Mesodermal cell (in vitro differentiated cells): ENCODE data around the gene IQSEC2.

Experiments
- H3K27ac ChIP-seq: 2 replicates; pipeline ENCODE4 v1.7.0; 2013; ENCODE audit warnings: mild to moderate bottlenecking, low read depth, low read length, moderate library complexity; ENCODE audit not compliant: severe bottlenecking
- H3K36me3 ChIP-seq: 2 replicates; pipeline ENCODE4 v1.7.1; 2013; ENCODE audit warnings: mild to moderate bottlenecking, low read length, moderate library complexity; ENCODE audit not compliant: control insufficient read depth, insufficient read depth
- H3K4me1 ChIP-seq: one replicate; pipeline ENCODE4 v1.7.1; 2013; ENCODE audit warnings: mild to moderate bottlenecking, low read length; ENCODE audit not compliant: insufficient read depth, control insufficient read depth, poor library complexity, severe bottlenecking
- H3K4me3 ChIP-seq: 2 replicates; pipeline ENCODE4 v1.7.0; 2013; ENCODE audit warnings: low read length, control low read depth, mild to moderate bottlenecking; ENCODE audit not compliant: insufficient read depth, poor library complexity, severe bottlenecking; ENCODE audit errors: extremely low read depth
- H3K9me3 ChIP-seq: 2 replicates; pipeline ENCODE4 v1.7.1; 2013; ENCODE audit warnings: mild to moderate bottlenecking, low read length, moderate library complexity; ENCODE audit not compliant: control insufficient read depth
- WGBS, 2 experiments: methylation state at CpG; one replicate each; pipeline ENCODE4 v1.1.5; 2013; ENCODE audit warnings: missing lambda C conversion rate in 2 of 2; ENCODE audit not compliant: insufficient coverage in 2 of 2; 5-methylcytosine and 5-hydroxymethylcytosine counted together

IQSEC2 gene

DNA sequence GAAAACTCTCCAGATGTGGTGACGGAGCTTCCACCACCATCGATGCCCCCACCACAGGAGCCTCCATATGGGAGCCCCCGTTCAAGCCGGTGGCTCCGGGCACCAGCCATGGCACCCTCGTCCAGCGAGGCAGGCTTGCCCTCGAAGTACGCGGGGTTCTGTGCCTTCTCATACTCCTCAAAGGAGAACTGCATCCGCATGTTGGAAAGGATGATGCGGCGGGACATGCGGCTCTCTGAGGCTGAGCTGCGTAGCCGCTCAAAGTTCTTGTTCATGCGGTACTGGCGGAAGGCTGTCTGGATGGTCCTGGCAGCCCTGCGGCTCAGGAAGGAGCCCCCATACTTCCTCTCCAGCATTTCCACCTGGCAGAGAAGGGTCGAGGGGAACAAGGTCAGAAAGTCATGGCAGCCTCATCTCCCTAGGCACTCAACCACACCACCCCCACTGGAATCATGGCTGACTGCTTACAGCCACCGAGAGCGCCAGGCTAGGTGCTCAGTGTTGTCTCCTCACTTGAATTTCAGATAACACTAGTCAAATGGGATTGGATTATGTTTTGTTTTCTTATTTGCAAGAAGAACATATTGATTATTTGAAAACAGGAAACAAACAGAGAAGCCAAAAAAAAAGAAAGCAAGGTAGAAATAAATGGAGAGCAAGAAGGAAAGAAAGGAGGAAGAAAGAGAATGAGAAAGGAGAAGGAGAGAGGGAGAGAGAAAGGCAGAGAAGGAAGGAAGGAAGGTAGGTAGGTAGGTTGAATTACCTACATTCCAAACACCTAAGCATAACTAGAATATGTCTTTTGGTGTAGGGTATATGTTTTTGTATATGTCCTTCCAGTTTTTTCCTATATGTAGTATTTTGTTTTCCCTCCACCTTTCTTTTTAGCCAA lies 26.6 kb downstream of the IQSEC2 start:
- no peaks in the 10 kb centered on the region for H3K9me3 ChIP-seq
- H3K4me1 ChIP-seq: no peaks in the 10 kb centered on the region
- no peak overlapping the region for H3K4me3 ChIP-seq
- H3K27ac ChIP-seq: no peak overlapping the region
- WGBS, 2 experiments: 96% methylated on average over 15 of the region's 22 CpGs; no CpG with 5 or more reads in 1 of the 2 experiments
- no peaks in the 10 kb centered on the region for H3K36me3 ChIP-seq

- Histone ChIP-seq H3K9me3 (no peaks in the 10 kb centered on the region), H3K4me1 (no peaks in the 10 kb centered on the region), H3K36me3 (no peaks in the 10 kb centered on the region), H3K4me3 (no peak overlapping the region), H3K27ac (no peak overlapping the region)
- WGBS, 2 experiments: 86 to 100% methylated on average over 1 of the region's 3 CpGs
These were observed 27.9 kb downstream of the IQSEC2 start for GRCh38 chrX:53253293-53254020.

DNA sequence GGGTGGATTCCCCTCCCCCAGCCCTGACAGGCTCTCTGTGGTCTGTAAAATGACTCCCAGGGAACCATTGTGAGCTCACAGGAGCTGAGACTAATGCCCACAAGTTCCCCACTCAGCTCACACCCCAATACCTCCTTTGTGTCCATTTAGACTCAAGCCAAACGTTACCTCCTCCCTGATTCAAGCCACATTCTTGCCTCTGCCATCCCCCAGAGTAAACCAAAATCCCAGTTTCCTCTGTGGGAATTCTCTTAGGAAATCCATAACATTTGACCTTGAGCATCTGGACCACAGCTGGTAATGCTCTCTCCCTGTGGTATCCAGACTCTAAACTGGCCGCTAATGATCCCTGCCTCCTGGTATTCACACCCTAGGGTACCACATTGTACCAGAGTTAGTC lies 30.1 kb downstream of the IQSEC2 start:
- 71% methylated on average over 1 of the region's 2 CpGs; no CpG with 5 or more reads in 1 of the 2 experiments for WGBS, 2 experiments
- no peak overlapping the region for H3K27ac ChIP-seq
- H3K36me3 ChIP-seq: no peaks in the 10 kb centered on the region
- no peaks in the 10 kb centered on the region for H3K4me1 ChIP-seq
- H3K4me3 ChIP-seq: no peak overlapping the region
- H3K9me3 ChIP-seq: no peaks in the 10 kb centered on the region

DNA sequence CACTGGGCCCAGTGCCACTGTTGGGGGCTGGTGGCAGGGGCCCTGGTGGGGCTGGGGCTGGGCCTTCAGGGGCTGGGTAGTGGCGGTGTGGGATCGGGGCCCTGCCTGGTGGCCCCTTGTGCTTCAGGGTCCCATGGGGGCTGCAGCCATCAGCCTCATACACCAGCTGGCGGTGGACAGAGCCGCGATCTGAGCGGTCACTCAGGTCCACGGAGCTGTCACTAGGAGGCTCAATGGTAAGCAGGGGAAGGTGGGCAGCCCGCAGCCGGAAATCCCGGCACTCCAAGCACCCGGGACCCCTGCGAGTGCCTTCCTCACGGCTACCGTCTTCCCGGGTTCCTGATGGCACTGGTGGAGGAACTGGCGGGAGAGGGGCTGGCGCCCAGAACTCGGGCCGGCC lies 30.8 kb downstream of the IQSEC2 start:
- no peaks in the 10 kb centered on the region for H3K9me3 ChIP-seq
- WGBS, 2 experiments: 98% methylated on average over 7 of the region's 19 CpGs; no CpG with 5 or more reads in 1 of the 2 experiments
- H3K4me3 ChIP-seq: no peak overlapping the region
- H3K36me3 ChIP-seq: no peaks in the 10 kb centered on the region
- no peaks in the 10 kb centered on the region for H3K4me1 ChIP-seq
- no peak overlapping the region for H3K27ac ChIP-seq

GRCh38 chrX:53249408-53250042 lies 31.9 kb downstream of the IQSEC2 start:
- Histone ChIP-seq H3K36me3 (no peaks in the 10 kb centered on the region), H3K4me3 (no peak overlapping the region), H3K9me3 (no peaks in the 10 kb centered on the region), H3K4me1 (no peaks in the 10 kb centered on the region), H3K27ac (no peak overlapping the region)
- WGBS, 2 experiments: no CpG with 5 or more reads among the region's 1 CpG

- H3K4me1 ChIP-seq: no peaks in the 10 kb centered on the region
- H3K9me3 ChIP-seq: no peaks in the 10 kb centered on the region
- no peak overlapping the region for H3K4me3 ChIP-seq
- no peak overlapping the region for H3K27ac ChIP-seq
- WGBS, 2 experiments: 93 to 95% methylated on average over 4 to 7 of the region's 10 CpGs
- H3K36me3 ChIP-seq: no peaks in the 10 kb centered on the region
These were observed 33.5 kb downstream of the IQSEC2 start for GRCh38 chrX:53247928-53248327.

DNA sequence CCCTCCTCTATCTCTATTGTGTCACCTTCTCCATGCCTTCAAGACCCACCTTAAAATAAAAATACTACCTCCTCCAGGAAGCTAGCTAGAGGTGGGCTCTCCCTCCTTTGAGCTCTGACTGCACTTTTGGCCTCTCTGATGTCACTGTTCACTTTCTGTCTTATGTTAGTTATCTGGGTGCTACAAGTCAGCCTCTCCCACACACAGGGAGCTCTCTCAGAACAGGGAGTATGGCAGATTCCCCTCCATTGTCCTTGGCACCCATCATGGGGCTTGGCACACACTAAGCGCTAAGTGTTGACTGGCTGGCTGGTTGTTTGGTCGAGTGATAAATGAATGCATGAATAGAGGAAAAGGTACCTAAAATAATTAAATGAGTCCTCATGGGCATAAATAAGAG lies 35.2 kb downstream of the IQSEC2 start:
- no peaks in the 10 kb centered on the region for H3K36me3 ChIP-seq
- no peak overlapping the region for H3K27ac ChIP-seq
- no peak overlapping the region for H3K4me3 ChIP-seq
- no peaks in the 10 kb centered on the region for H3K4me1 ChIP-seq
- WGBS, 2 experiments: 100% methylated on average over 1 of the region's 2 CpGs; no CpG with 5 or more reads in 1 of the 2 experiments
- no peaks in the 10 kb centered on the region for H3K9me3 ChIP-seq

DNA sequence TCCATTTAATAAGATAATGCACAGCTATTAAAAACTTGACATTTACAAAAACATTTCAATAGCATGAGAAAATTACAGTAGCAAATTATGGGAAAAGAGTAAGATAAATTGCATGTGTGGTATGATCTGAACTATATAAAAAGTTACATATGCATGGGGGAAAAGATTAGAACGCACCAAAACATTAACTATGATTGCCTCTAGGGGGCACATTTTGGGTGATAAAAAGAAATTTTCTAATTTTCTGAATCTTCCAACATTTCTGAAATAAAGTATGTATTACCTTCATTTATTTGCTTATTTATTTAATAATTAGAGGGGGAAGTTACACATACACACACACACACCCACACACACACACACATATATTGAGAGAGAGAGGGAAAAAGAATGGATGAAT lies 36.8 kb downstream of the IQSEC2 start:
- H3K9me3 ChIP-seq: no peaks in the 10 kb centered on the region
- H3K36me3 ChIP-seq: no peaks in the 10 kb centered on the region
- WGBS, 2 experiments: no CpG with 5 or more reads among the region's 1 CpG
- no peaks in the 10 kb centered on the region for H3K4me1 ChIP-seq
- no peak overlapping the region for H3K27ac ChIP-seq
- H3K4me3 ChIP-seq: no peak overlapping the region

DNA sequence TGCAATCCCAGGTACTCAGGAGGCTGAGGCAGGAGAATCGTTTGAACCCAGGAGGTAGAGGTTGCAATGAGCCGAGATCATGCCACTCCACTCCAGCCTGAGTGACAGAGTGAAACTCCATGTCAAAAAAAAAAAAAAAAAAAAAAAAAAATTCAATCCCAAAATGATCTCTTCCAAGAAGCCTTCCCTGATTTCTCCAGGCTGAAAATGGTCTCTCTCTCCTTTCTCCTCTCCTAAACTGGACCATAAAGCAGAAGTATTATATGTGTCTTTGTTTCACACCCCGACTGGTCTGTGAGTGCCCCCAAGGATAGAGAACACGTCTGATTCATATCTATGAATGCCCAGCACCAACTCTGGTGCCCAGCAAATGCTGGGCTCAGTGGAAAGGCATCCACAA lies 39.1 kb downstream of the IQSEC2 start:
- H3K4me1 ChIP-seq: no peaks in the 10 kb centered on the region
- no peaks in the 10 kb centered on the region for H3K36me3 ChIP-seq
- 100% methylated on average over 1 of the region's 4 CpGs; no CpG with 5 or more reads in 1 of the 2 experiments for WGBS, 2 experiments
- no peaks in the 10 kb centered on the region for H3K9me3 ChIP-seq
- no peak overlapping the region for H3K27ac ChIP-seq
- H3K4me3 ChIP-seq: no peak overlapping the region

DNA sequence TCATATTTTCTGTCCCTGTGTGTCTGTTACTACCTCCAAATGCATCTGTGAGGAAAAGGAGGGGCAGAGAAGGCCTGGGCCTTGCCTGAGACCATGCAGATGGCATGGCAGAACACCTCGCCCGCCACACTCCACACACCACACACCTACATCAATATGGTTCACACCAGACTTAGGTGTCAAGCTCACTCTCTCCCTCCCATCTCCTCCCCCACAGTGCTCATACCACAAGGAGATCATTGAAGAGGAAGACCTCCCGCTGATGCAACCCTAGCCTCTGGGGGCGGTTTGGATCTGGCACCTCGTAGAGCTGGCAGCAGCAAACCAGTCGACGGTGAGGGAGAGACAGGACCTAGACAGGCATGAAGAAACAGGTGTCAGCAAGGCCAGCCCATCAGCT lies 39.8 kb downstream of the IQSEC2 start:
- no peak overlapping the region for H3K4me3 ChIP-seq

More for the DNA sequence above, 39.8 kb downstream of the IQSEC2 start:
- H3K4me1 ChIP-seq: no peaks in the 10 kb centered on the region
- 77% methylated on average over 3 of the region's 7 CpGs; no CpG with 5 or more reads in 1 of the 2 experiments for WGBS, 2 experiments
- no peak overlapping the region for H3K27ac ChIP-seq
- no peaks in the 10 kb centered on the region for H3K9me3 ChIP-seq
- no peaks in the 10 kb centered on the region for H3K36me3 ChIP-seq
